Stomach smooth muscle (tissue), 2 donors: ENCODE results near the gene RPL29.

Experiments
- H3K27ac ChIP-seq: one replicate; pipeline ENCODE4 v1.7.0; 2013; ENCODE audit warnings: mild to moderate bottlenecking, low read length, inconsistent platforms
- H3K27me3 ChIP-seq, 2 donors: one replicate each; pipeline ENCODE4 v1.7.0; 2013; ENCODE audit warnings: low read length in 2 of 2; ENCODE audit not compliant: insufficient read depth in 2 of 2, control insufficient read depth in 1 of 2
- H3K36me3 ChIP-seq, 2 donors: one replicate each; pipeline ENCODE4 v1.7.0; 2013; ENCODE audit warnings: low read length in 2 of 2; ENCODE audit not compliant: control insufficient read depth in 2 of 2, insufficient read depth in 2 of 2
- H3K4me1 ChIP-seq: one replicate; pipeline ENCODE4 v1.7.0; 2013; ENCODE audit warnings: low read length; ENCODE audit not compliant: control insufficient read depth, insufficient read depth
- H3K4me3 ChIP-seq, 2 donors: one replicate each; pipeline ENCODE4 v1.7.0; 2013; ENCODE audit warnings: low read length in 2 of 2
- H3K9ac ChIP-seq, 2 donors: one replicate each; pipeline ENCODE4 v1.7.0; 2013; ENCODE audit warnings: low read length in 2 of 2, mild to moderate bottlenecking in 1 of 2
- H3K9me3 ChIP-seq, 2 donors: one replicate each; pipeline ENCODE4 v1.7.0; 2013; ENCODE audit warnings: low read length in 2 of 2; ENCODE audit not compliant: control insufficient read depth in 2 of 2
- donor health status: healthy.
- donor health status: Pancreatic carcinoma.

Gene RPL29

GRCh38 chr3:52026041-52026440 lies 30.3 kb upstream of the RPL29 start:
- Histone ChIP-seq H3K9ac (no peak overlapping the region), H3K4me3 (no peak overlapping the region), H3K4me1 (peaks cover 17% of the 10 kb centered on the region), H3K27me3 (no peaks in the 10 kb centered on the region), H3K9me3 (no peaks in the 10 kb centered on the region), H3K36me3 (no peaks in the 10 kb centered on the region), H3K27ac (no peak overlapping the region)

DNA sequence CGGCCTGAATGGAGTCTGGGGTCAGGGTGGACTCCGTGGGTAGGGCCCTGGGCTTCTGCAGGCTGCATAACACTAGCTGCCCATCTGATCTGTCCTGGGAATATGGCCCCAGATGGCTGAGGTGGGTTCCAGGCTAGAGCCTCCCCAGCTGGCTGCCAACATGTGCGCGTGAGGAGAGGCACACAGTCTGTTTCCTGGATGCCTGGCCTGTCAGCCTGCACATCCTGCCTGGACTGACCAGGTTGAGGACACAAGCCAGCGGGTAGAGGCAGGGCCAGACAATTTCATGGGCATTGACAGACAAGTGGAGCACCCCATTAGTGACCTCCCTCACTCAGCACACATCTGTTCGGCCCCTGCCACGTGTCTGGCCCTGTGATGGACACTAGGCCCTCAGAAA lies 29.8 kb upstream of the RPL29 start:
- Histone ChIP-seq H3K27me3 (no peaks in the 10 kb centered on the region), H3K4me3 (no peak overlapping the region), H3K9ac (no peak overlapping the region), H3K9me3 (no peaks in the 10 kb centered on the region), H3K36me3 (no peaks in the 10 kb centered on the region), H3K4me1 (peaks cover 20% of the 10 kb centered on the region), H3K27ac (no peak overlapping the region)

GRCh38 chr3:52024765-52025452 lies 29.2 kb upstream of the RPL29 start:
- Histone ChIP-seq H3K36me3 (no peaks in the 10 kb centered on the region), H3K4me3 (no peak overlapping the region), H3K4me1 (peaks cover 21% of the 10 kb centered on the region), H3K9ac (no peak overlapping the region), H3K27me3 (no peaks in the 10 kb centered on the region), H3K9me3 (no peaks in the 10 kb centered on the region), H3K27ac (no peak overlapping the region)

GRCh38 chr3:52023860-52024764 lies 28.4 kb upstream of the RPL29 start:
- H3K27ac ChIP-seq = no peak overlapping the region
- no peaks in the 10 kb centered on the region for H3K27me3 ChIP-seq
- no peak overlapping the region for H3K4me3 ChIP-seq
- H3K9ac ChIP-seq = no peak overlapping the region
- H3K36me3 ChIP-seq = no peaks in the 10 kb centered on the region
- no peaks in the 10 kb centered on the region for H3K9me3 ChIP-seq
- H3K4me1 ChIP-seq = peaks cover 27% of the 10 kb centered on the region

DNA sequence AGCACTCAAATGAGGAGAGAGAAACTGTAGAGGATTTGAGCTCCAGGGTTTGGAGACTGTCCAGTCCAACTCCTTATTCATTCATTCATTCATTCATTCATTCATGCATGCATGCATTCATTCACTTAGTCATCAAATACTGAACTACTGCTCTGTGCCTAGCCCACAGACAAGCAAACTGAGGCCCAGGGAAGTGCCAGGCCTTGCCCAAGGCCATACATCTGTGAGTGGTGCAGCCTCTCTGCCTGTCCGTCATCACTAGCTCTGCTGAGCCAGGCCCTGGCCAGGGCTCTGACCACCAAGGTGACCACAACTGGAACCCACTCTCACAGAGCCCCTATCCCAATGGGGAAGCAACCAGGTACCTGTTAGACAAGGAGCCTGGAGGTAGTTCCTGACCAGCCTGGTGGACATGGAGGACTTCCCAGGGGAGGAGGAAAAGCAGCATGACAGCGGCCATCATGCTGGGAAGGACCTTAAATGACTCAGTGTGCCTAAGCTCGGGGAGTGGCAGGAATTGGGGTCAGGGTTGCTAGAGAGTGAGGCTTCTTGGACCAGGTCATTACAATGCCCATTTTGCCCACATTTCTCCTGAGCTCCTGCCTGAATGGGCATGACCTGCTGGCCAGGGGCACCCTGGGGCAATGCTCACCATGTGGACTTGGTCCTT lies 27.5 kb upstream of the RPL29 start:
- peak overlapping the region in 1 of 2 donors; percentile 3 for H3K4me3 ChIP-seq
- peaks cover 27% of the 10 kb centered on the region for H3K4me1 ChIP-seq
- H3K27me3 ChIP-seq = no peaks in the 10 kb centered on the region
- no peaks in the 10 kb centered on the region for H3K9me3 ChIP-seq
- H3K9ac ChIP-seq = no peak overlapping the region
- no peaks in the 10 kb centered on the region for H3K36me3 ChIP-seq
- H3K27ac ChIP-seq = no peak overlapping the region

DNA sequence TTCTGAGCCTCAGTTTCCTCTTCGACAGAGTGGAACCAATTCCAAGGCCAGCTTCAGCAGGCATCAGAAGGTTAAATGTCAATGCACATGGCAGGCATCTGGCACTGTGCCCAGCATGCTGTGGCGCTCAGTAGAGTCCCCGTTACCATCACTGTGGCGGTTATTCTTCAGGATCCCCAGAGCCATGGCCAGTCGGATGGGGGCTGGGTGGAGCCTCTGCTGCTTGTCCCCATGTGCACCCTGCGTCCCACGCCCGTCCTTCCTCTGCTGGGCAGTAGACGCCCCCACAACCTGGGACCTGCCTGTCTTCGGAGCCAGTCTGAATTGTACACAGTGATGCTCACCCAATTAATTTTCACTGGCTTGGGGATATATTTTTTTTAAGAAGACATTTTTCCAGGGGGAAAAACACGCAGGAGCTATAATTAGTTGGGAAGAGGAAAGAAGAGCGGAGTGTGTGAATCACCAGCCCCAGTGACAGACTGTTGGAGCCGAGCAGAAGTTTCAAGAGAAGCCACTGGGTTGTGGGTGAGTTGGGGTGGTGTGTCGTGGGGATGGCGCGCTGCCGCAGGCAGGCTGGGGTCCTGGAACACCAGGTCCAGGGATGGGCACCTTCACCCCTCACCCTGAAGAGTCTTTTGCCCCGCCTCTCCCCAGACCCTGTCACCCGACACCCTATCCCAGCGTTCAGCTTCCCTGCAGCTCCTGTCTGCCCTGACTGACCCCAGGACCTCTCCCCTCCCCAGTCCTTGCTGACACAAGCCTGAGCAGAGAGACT lies 26.8 kb upstream of the RPL29 start:
- H3K4me3 ChIP-seq = peak overlapping the region in 1 of 2 donors; percentile 3
- H3K27me3 ChIP-seq = no peaks in the 10 kb centered on the region
- H3K9me3 ChIP-seq = no peaks in the 10 kb centered on the region
- H3K4me1 ChIP-seq = peaks cover 27% of the 10 kb centered on the region
- no peak overlapping the region for H3K9ac ChIP-seq
- H3K36me3 ChIP-seq = no peaks in the 10 kb centered on the region
- no peak overlapping the region for H3K27ac ChIP-seq

DNA sequence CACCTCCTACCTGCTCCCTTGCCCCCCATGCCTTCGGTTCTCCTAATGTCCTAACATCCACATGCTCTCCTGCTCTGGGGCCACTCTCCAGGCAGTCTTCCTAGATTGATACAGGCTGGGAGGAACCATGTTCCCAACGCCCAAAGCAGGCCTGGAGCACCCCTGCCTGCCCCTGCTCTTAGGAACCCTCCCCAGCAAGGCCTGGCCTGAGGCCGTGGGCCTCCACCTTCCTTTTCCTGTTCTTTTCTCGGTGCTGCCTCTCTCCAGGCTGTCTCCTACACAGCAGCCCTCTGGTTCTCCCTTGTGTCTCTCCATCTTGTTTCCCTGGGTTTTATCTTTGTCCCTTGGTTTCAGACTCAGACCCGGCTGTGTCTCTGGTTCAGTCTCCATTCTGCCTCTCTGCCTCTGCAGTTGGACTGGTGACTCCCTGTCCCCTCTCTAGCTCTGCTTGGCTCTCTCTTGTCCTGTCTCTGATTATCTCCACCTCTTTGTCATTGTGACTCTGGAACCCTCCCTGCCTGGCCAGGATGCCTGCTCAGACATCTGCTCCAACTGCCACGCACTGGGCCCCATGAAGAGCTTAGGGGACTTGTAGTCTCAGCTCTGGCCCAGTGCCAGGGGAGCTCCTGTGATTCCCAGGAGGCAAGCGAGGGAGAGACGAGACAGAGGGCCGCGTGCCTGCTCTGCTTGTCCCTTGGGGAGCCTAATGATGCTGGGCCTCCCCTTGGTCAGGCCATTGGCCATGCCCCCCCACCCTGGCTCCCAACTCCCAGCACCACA lies 26.0 kb upstream of the RPL29 start:
- Histone ChIP-seq H3K4me3 (no peak overlapping the region), H3K9me3 (no peaks in the 10 kb centered on the region), H3K27me3 (no peaks in the 10 kb centered on the region), H3K4me1 (peaks cover 27% of the 10 kb centered on the region), H3K9ac (no peak overlapping the region), H3K27ac (peak overlapping the region; percentile 11), H3K36me3 (no peaks in the 10 kb centered on the region)

DNA sequence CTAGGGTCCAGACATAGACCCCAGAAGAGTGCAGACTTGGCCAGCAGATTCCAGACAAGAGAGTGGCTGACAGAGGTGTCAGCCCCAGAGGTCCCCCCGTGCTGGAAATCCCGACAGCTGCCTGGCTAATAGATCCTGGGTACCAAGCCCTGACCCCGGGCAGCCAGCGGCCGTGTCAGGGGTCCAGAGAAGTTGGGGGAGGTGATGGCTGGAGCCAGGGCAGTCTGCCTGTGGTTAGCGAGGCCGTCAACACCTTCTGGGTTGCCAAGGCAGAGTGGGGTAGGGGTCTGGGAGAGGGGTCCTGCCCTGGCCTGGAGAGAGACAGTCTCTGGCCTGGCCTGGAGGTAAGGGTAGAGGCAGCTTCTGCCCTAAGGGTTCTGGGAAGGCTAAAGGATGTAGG lies 25.1 kb upstream of the RPL29 start:
- Histone ChIP-seq H3K9me3 (no peaks in the 10 kb centered on the region), H3K4me3 (no peak overlapping the region), H3K27me3 (no peaks in the 10 kb centered on the region), H3K4me1 (peaks cover 27% of the 10 kb centered on the region), H3K9ac (no peak overlapping the region), H3K27ac (no peak overlapping the region), H3K36me3 (no peaks in the 10 kb centered on the region)

DNA sequence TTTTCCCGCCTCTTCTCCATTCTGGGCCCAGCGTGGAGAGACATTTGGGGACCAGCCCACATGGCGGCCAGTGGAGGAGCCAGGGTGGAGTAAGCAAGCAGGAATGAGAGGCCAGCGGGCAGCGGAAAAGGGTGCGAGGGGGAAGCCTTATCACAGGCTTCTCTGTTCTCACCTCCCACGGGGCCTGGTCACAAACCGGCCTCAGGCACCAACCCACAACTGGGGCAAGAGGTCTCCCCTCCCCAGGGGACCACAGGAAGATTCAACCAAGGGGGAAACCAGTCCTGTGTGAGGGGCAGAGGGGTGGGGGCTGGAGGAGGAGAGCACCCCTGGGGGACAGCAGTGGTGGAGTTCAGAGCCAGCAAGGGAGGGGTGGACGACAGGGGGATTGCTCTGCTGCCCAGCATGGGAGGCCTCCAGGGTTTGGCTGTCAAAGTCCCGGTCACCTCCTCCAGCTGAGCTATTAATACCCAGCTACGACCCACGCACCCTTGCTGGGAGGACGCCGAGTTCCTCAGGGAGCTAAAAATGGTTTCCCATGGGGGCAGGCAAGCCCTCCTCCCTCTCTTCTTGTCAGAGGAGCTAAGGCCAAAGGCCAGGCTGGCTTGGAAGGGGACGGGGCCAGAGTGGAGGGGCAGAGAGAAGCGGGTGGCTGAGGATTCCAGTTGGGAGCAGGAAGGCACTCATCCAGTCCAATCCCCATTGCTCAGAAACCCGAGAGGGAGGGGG lies 23.8 kb upstream of the RPL29 start:
- no peak overlapping the region for H3K9ac ChIP-seq
- no peaks in the 10 kb centered on the region for H3K36me3 ChIP-seq
- H3K27me3 ChIP-seq = no peaks in the 10 kb centered on the region
- H3K4me3 ChIP-seq = no peak overlapping the region
- H3K4me1 ChIP-seq = peaks cover 27% of the 10 kb centered on the region
- no peaks in the 10 kb centered on the region for H3K9me3 ChIP-seq
- H3K27ac ChIP-seq = peak overlapping the region; percentile 18
